ENCODE results near the gene NOMO2.
"Not testable (repeated sequence)": the region's sequence is repeated elsewhere in the genome, so short reads cannot be mapped to it uniquely, and the experiment has no call there.

DNA sequence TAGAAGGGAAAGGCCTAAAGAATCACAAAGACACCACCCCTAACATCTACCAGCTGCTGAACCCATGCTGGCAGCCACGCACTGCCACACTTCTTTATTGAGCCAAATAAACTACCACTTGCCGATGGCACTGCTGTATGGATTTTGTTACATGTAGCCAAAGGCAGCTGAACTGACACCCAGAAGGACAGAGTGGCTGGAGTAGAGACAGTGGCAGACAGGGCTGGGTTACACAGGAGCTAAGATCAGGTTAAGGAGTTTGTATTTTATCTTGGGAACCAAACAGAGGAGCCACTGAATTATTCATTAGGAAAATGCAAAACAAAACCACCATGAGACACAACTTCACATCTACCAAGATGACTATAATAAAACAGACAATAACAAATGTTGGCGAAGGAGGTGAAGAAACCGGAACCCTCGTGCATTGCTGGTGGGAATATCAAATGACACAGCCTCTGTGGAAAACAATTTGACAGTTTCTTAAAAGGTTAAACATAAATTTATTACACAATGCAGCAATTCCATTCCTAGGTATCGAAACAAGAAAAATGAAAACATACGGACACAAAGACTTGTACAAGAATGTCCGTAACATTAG lies 35.9 kb downstream of the NOMO2 start:
- TF ChIP-seq, protein P1, sequence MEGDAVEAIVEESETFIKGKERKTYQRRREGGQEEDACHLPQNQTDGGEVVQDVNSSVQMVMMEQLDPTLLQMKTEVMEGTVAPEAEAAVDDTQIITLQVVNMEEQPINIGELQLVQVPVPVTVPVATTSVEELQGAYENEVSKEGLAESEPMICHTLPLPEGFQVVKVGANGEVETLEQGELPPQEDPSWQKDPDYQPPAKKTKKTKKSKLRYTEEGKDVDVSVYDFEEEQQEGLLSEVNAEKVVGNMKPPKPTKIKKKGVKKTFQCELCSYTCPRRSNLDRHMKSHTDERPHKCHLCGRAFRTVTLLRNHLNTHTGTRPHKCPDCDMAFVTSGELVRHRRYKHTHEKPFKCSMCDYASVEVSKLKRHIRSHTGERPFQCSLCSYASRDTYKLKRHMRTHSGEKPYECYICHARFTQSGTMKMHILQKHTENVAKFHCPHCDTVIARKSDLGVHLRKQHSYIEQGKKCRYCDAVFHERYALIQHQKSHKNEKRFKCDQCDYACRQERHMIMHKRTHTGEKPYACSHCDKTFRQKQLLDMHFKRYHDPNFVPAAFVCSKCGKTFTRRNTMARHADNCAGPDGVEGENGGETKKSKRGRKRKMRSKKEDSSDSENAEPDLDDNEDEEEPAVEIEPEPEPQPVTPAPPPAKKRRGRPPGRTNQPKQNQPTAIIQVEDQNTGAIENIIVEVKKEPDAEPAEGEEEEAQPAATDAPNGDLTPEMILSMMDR (conservative IDR thresholded peaks at IDR 0.05) = not testable (repeated sequence)
- TF ChIP-seq EZH2 (IDR thresholded peaks at IDR 0.05; ENCODE audit: low read depth) = not testable (repeated sequence)
